Measurements from ENCODE around the gene ZNF566.

DNA sequence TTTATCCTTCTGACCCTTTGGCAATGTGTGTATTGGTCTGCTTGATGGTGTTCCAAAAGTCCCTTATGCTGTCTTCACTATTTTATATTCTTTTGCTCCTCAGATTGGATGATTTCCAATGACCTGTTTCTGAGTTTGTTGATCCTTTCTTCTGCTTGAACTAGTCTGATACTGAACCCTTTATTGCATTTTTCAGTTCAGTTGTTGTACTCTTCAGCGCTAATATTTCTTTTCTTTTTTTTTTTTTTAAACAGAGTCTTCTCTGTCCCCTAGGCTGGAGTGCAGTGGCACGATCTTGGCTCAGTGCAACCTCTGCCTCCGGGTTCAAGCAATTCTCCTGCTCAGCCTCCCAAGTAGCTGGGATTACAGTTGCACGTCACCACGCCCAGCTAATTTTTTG is 12.6 kb upstream of the ZNF566 start:
- TF ChIP-seq, protein P1, sequence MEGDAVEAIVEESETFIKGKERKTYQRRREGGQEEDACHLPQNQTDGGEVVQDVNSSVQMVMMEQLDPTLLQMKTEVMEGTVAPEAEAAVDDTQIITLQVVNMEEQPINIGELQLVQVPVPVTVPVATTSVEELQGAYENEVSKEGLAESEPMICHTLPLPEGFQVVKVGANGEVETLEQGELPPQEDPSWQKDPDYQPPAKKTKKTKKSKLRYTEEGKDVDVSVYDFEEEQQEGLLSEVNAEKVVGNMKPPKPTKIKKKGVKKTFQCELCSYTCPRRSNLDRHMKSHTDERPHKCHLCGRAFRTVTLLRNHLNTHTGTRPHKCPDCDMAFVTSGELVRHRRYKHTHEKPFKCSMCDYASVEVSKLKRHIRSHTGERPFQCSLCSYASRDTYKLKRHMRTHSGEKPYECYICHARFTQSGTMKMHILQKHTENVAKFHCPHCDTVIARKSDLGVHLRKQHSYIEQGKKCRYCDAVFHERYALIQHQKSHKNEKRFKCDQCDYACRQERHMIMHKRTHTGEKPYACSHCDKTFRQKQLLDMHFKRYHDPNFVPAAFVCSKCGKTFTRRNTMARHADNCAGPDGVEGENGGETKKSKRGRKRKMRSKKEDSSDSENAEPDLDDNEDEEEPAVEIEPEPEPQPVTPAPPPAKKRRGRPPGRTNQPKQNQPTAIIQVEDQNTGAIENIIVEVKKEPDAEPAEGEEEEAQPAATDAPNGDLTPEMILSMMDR (conservative IDR thresholded peaks at IDR 0.05; ENCODE audit: low read depth, low read length): no peak
- TF ChIP-seq EZH2phosphoT487 (IDR thresholded peaks at IDR 0.05; ENCODE audit: borderline replicate concordance, low read length): no peak
